Measurements from ENCODE around the gene PRKN.

Gene PRKN

GRCh38 chr6:162088091-162088490 is 639.5 kb downstream of the PRKN start:
- no peak for DNase-seq

GRCh38 chr6:162085561-162085960 is 642.0 kb downstream of the PRKN start:
- DNase-seq, result no peak

- no peak for DNase-seq
Measured at GRCh38 chr6:162082520-162082919, 645.0 kb downstream of the PRKN start.

- no peak for DNase-seq
Measured at GRCh38 chr6:162078667-162079066, 648.9 kb downstream of the PRKN start.

- no peak for DNase-seq
Measured at GRCh38 chr6:162078126-162078525, 649.4 kb downstream of the PRKN start.

GRCh38 chr6:162076816-162077215 is 650.8 kb downstream of the PRKN start:
- DNase-seq, result no peak

- no peak for DNase-seq
Measured at GRCh38 chr6:162074641-162075275, 652.8 kb downstream of the PRKN start.

GRCh38 chr6:162070639-162071038 is 656.9 kb downstream of the PRKN start:
- DNase-seq, result no peak

GRCh38 chr6:162069995-162070394 is 657.6 kb downstream of the PRKN start:
- DNase-seq, result no peak

GRCh38 chr6:162068340-162068739 is 659.2 kb downstream of the PRKN start:
- DNase-seq, result no peak

- no peak for DNase-seq
Measured at GRCh38 chr6:162063666-162064065, 663.9 kb downstream of the PRKN start.

- no peak for DNase-seq
Measured at GRCh38 chr6:162058281-162058875, 669.2 kb downstream of the PRKN start.

- DNase-seq, result no peak
Measured at GRCh38 chr6:162056745-162057144, 670.8 kb downstream of the PRKN start.

- no peak for DNase-seq
Measured at GRCh38 chr6:162056061-162056460, 671.5 kb downstream of the PRKN start.

GRCh38 chr6:162055365-162055764 is 672.2 kb downstream of the PRKN start:
- DNase-seq, result no peak

- no peak for DNase-seq
Measured at GRCh38 chr6:162053084-162053483, 674.5 kb downstream of the PRKN start.

- DNase-seq, result no peak
Measured at GRCh38 chr6:162050579-162050978, 677.0 kb downstream of the PRKN start.

- DNase-seq, result no peak
Measured at GRCh38 chr6:162046324-162046723, 681.2 kb downstream of the PRKN start.

GRCh38 chr6:162032620-162033019 is 694.9 kb downstream of the PRKN start:
- DNase-seq, result no peak

GRCh38 chr6:162029873-162030576 is 697.5 kb downstream of the PRKN start:
- no peak for DNase-seq

- DNase-seq, result no peak
Measured at GRCh38 chr6:162026843-162027242, 700.7 kb downstream of the PRKN start.

GRCh38 chr6:162026031-162026430 is 701.5 kb downstream of the PRKN start:
- DNase-seq, result no peak

- DNase-seq, result no peak
Measured at GRCh38 chr6:162019349-162019748, 708.2 kb downstream of the PRKN start.

- no peak for DNase-seq
Measured at GRCh38 chr6:162017536-162017935, 710.0 kb downstream of the PRKN start.

All from DMS79 (cell line).